Neuronal stem cell (in vitro differentiated cells): ENCODE measurements around the gene CARD10.

Source experiments
- DNase-seq: peaks from one replicate; pipeline ENCODE4 v3.0.0-alpha.2; 2013; ENCODE audit warnings: low spot score
- H2AFZ ChIP-seq: one replicate; pipeline ENCODE4 v1.6.1; 2013; ENCODE audit warnings: mild to moderate bottlenecking, low read length, inconsistent platforms
- H2AK5ac ChIP-seq: 2 replicates; pipeline ENCODE4 v1.6.1; 2013; ENCODE audit warnings: low read depth, mild to moderate bottlenecking, inconsistent platforms, low read length, moderate library complexity, mixed read lengths
- H2BK120ac ChIP-seq: 2 replicates; pipeline ENCODE4 v1.6.1; 2013; ENCODE audit warnings: low read depth, mild to moderate bottlenecking, inconsistent platforms, low read length, moderate library complexity, mixed read lengths
- H2BK12ac ChIP-seq: one replicate; pipeline ENCODE4 v1.6.1; 2013; ENCODE audit warnings: low read length, inconsistent platforms
- H2BK15ac ChIP-seq: 2 replicates; pipeline ENCODE4 v1.6.1; 2013; ENCODE audit warnings: mild to moderate bottlenecking, low read length, inconsistent platforms, mixed read lengths
- H2BK5ac ChIP-seq: one replicate; pipeline ENCODE4 v1.6.1; 2013; ENCODE audit warnings: inconsistent platforms, mild to moderate bottlenecking, low read length, moderate library complexity
- H3K14ac ChIP-seq: one replicate; pipeline ENCODE4 v1.6.1; 2013; ENCODE audit warnings: low read length, inconsistent platforms
- H3K18ac ChIP-seq: 2 replicates; pipeline ENCODE4 v1.6.1; 2013; ENCODE audit warnings: low read length, inconsistent platforms
- H3K23ac ChIP-seq: 2 replicates; pipeline ENCODE4 v1.6.1; 2013; ENCODE audit warnings: low read depth, mild to moderate bottlenecking, mixed read lengths, low read length, inconsistent platforms; ENCODE audit not compliant: poor library complexity
- H3K27ac ChIP-seq: replicated peaks from 3 replicates; pipeline ENCODE4 v1.5.1; 2013; ENCODE audit warnings: low read length, inconsistent platforms
- H3K27me3 ChIP-seq, 3 experiments: 2 replicates each; pipeline ENCODE4 v1.6.1; 2013; ENCODE audit warnings: low read length in 3 of 3, mild to moderate bottlenecking in 2 of 3, inconsistent platforms in 1 of 3, low read depth in 1 of 3, mixed read lengths in 1 of 3, moderate library complexity in 1 of 3; ENCODE audit not compliant: control insufficient read depth in 3 of 3, insufficient read depth in 3 of 3
- H3K36me3 ChIP-seq, 2 donors: replicated peaks in 1 of 2; 2 replicates each; pipeline ENCODE4 v1.6.1; 2013; ENCODE audit warnings: low read length in 2 of 2; ENCODE audit not compliant: control insufficient read depth in 2 of 2, insufficient read depth in 2 of 2
- H3K4ac ChIP-seq: 2 replicates; pipeline ENCODE4 v1.6.1; 2013; ENCODE audit warnings: inconsistent platforms, mild to moderate bottlenecking, low read length, moderate library complexity
- H3K4me1 ChIP-seq, 2 donors: 1 replicate in 1 of 2; 2 replicates in 1 of 2; pipeline ENCODE4 v1.6.1; 2013; ENCODE audit warnings: low read length in 2 of 2, low read depth in 1 of 2; ENCODE audit not compliant: control insufficient read depth in 2 of 2, insufficient read depth in 1 of 2
- H3K4me2 ChIP-seq: one replicate; pipeline ENCODE4 v1.6.1; 2013; ENCODE audit warnings: mild to moderate bottlenecking, low read length, inconsistent platforms; ENCODE audit not compliant: insufficient read depth, poor library complexity, severe bottlenecking
- H3K4me3 ChIP-seq, 2 donors: 2 replicates each; pipeline ENCODE4 v1.5.1; 2013; ENCODE audit warnings: low read length in 2 of 2, mild to moderate bottlenecking in 2 of 2, inconsistent platforms in 1 of 2, moderate library complexity in 1 of 2
- H3K79me1 ChIP-seq: one replicate; pipeline ENCODE4 v1.6.1; 2013; ENCODE audit warnings: low read depth, mild to moderate bottlenecking, inconsistent platforms, low read length, moderate library complexity
- H3K9ac ChIP-seq: one replicate; pipeline ENCODE4 v1.6.1; 2013; ENCODE audit warnings: mild to moderate bottlenecking, low read depth, low read length, inconsistent platforms; ENCODE audit not compliant: poor library complexity
- H3K9me3 ChIP-seq, 2 donors: replicated peaks in 1 of 2; 2 replicates each; pipeline versions ENCODE3 to v1.6.1; 2013; ENCODE audit warnings: low read length in 2 of 2, mild to moderate bottlenecking in 2 of 2, inconsistent platforms in 1 of 2, low read depth in 1 of 2, mixed read lengths in 1 of 2, moderate library complexity in 1 of 2; ENCODE audit not compliant: control insufficient read depth in 2 of 2, insufficient read depth in 1 of 2
- H4K8ac ChIP-seq: one replicate; pipeline ENCODE4 v1.6.1; 2013; ENCODE audit warnings: low read depth, mild to moderate bottlenecking, inconsistent platforms, low read length, moderate library complexity
- H4K91ac ChIP-seq: one replicate; pipeline ENCODE4 v1.6.1; 2013; ENCODE audit warnings: low read length, low read depth, mild to moderate bottlenecking, inconsistent platforms; ENCODE audit not compliant: poor library complexity
- WGBS, 2 donors: extraction: QIAGEN DNeasy Blood & Tissue Kit; methylation state at CpG; one replicate each; pipeline ENCODE4 v1.1.7; 2013; ENCODE audit warnings: missing lambda C conversion rate in 2 of 2, mixed read lengths in 1 of 2; ENCODE audit not compliant: insufficient read length in 2 of 2, insufficient replicate concordance in 1 of 2; ENCODE audit errors: extremely low coverage in 2 of 2; 5-methylcytosine and 5-hydroxymethylcytosine counted together

CARD10 gene

DNA sequence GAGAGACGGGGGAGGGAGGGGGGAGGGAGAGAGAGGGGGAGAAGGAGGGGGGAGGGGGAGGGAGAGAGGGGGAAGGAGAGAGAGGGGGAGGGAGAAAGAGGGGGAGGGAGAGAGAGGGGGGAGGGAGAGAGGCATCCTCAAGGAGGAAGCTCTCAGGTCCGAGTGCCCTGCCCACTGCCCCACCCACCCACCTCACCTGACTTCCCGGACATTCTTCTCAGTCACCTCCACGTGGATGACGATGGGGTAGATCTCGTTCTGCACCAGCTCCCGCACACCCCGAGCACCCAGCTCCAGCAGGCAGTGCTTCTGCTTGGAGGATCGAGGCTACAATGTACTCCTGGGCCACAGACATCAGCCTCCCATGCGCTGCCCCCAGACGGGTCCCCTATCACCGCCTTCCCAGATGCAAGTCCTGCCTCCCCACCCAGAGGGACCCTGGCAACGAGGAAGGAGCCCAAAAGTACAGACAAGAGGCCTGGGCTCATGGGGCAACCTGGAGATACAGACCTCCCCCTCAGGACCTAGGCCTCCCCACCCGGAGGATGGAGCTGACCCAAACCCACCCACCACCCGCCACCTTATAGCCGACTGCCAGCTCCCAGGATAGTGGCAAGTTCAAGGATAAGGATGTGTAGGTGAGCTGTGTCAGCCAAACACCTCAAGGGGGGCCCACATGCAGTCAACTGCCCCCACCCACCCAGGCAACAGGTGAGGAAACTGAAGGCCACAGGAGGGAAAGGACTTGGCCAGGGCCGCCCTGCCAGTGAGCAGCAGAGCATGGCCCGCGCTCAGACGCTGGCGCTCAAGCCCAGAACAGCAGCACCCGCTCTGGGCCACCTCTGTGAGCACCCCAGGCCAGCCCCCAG, 27.4 kb downstream of the CARD10 start:
- Histone ChIP-seq H3K14ac (no peak overlapping the region), H3K4me3 (no peak overlapping the region), H3K36me3 (peaks cover 0 to 13% of the 10 kb centered on the region in 2 donors), H3K4me1 (peaks cover 2 to 8% of the 10 kb centered on the region in 2 donors), H2BK120ac (no peak overlapping the region), H3K79me1 (no peaks in the 10 kb centered on the region), H2AFZ (no peak overlapping the region), H2AK5ac (peak overlapping the region; percentile 93), H2BK5ac (peak overlapping the region; percentile 63), H4K8ac (no peak overlapping the region), H3K4me2 (no peak overlapping the region), H3K27me3 (no peaks in the 10 kb centered on the region), H3K9ac (no peak overlapping the region), H3K4ac (peak overlapping the region; percentile 48), H3K23ac (no peak overlapping the region), H3K18ac (peak overlapping the region; percentile 67), H2BK12ac (no peak overlapping the region), H3K27ac (no peak overlapping the region), H3K9me3 (no peaks in the 10 kb centered on the region), H4K91ac (no peak overlapping the region), H2BK15ac (peak overlapping the region; percentile 83)
- DNase-seq = no peak
- WGBS, 2 donors = no CpG with 5 or more reads among the region's 22 CpGs

DNA sequence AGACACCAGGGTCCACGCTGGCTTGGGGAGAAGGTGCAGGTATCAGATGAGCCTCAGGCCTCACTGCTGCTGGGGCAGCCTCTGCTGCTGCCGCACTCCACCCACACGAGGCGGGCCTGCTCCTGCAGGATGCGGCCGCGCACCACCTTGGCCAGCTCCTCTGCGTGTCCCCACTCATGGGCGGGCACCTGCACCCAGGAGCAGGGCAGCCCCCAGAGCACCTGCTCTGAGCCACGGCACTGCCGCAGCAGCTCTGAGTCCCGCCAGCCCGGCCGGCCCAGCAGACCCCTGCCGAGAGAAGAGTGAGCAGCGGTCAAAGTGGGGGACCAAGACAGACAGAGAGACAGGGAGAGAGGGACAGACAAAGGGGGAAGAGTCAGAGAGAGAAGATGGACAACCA, 28.1 kb downstream of the CARD10 start:
- Histone ChIP-seq H4K8ac (no peak overlapping the region), H3K4me2 (no peak overlapping the region), H3K4me1 (peaks cover 7 to 13% of the 10 kb centered on the region in 2 donors), H2BK15ac (peak overlapping the region; percentile 78), H3K36me3 (peaks cover 0 to 10% of the 10 kb centered on the region in 2 donors), H2BK120ac (peak overlapping the region; percentile 76), H3K18ac (peak overlapping the region; percentile 84), H3K4ac (no peak overlapping the region), H3K27ac (no peak overlapping the region), H3K9me3 (no peaks in the 10 kb centered on the region), H4K91ac (no peak overlapping the region), H3K4me3 (no peak overlapping the region), H3K79me1 (no peaks in the 10 kb centered on the region), H3K9ac (peak overlapping the region; percentile 15), H2AFZ (no peak overlapping the region), H3K14ac (peak overlapping the region; percentile 63), H3K27me3 (no peaks in the 10 kb centered on the region), H2AK5ac (peak overlapping the region; percentile 87), H2BK5ac (peak overlapping the region; percentile 68), H2BK12ac (no peak overlapping the region), H3K23ac (no peak overlapping the region)
- no CpG with 5 or more reads among the region's 16 CpGs for WGBS, 2 donors
- DNase-seq = no peak

DNA sequence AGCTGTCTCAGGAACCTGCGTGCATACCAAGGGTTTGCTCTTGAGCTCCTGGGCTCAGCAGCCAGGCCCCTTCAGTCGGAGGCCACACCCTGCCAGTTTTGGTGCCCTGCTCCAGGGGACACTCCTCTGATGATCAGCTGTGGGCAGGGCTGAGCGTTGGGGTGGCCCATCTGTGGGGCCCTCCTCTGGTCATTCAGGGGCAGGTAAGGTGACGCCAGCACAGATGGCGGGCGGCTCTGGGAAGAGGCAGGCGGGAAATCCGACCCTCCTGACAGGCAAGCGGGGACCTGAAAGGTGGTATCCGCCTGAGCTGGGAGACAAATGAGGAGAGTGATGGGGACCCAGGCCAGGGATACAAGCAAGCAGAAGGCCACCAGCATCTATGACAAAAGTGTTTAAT, 29.2 kb downstream of the CARD10 start:
- no peak overlapping the region for H2BK15ac ChIP-seq
- no peak overlapping the region for H3K4me3 ChIP-seq
- H3K4ac ChIP-seq = no peak overlapping the region
- no peak overlapping the region for H3K23ac ChIP-seq
- no peak overlapping the region for H3K9ac ChIP-seq
- no peaks in the 10 kb centered on the region for H3K79me1 ChIP-seq
- no peak overlapping the region for H2BK120ac ChIP-seq
- H2BK12ac ChIP-seq = no peak overlapping the region
- no peaks in the 10 kb centered on the region for H3K36me3 ChIP-seq
- no peak overlapping the region for H2AFZ ChIP-seq
- H3K4me2 ChIP-seq = no peak overlapping the region
- H4K8ac ChIP-seq = no peak overlapping the region
- no peak overlapping the region for H2BK5ac ChIP-seq
- H3K27ac ChIP-seq = no peak overlapping the region
- no CpG with 5 or more reads among the region's 10 CpGs for WGBS, 2 donors
- H3K9me3 ChIP-seq = no peaks in the 10 kb centered on the region
- H2AK5ac ChIP-seq = peak overlapping the region; percentile 87
- no peak overlapping the region for H3K18ac ChIP-seq
- H3K27me3 ChIP-seq = no peaks in the 10 kb centered on the region
- no peak overlapping the region for H4K91ac ChIP-seq
- H3K14ac ChIP-seq = no peak overlapping the region
- H3K4me1 ChIP-seq = peaks cover 11 to 20% of the 10 kb centered on the region in 2 donors
- DNase-seq = no peak

DNA sequence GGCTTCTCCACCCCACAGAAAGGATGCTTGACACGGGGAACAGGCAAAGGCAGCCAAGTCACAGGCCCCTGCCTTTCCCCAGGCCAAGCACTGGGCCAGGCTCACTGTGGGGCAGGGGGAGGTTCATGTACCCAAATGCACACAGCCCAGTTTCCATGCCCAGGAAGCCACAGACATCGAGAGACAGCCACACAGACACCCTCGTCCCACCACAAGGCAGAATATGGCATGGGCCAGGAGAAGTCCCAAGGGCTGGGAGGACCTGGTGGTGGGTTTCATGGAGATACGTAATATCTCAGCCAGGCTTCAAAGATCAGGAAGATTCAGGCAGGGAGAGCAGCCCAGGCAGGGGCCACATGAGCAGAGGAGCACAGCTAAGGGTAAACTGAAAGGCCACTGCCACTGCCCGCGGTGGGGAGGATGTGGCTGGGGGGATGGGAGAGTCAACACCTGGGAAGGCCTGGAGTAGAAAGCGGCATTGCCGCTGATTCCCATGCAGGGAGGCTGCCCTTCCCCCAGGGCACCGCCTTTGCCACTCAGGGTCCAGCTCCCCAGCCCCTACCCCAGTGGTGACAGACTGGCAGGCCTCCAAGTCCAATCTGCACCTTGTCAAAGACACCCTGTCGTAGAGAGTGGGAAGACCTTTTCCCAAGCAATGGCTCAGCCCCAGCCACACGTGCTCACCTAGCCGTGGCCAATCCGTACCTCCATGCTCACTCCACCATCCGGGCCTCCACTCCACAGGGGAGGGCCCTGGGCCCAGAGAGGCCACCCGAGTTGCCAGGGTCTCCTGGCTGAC, 30.7 kb downstream of the CARD10 start:
- peaks cover 22 to 34% of the 10 kb centered on the region in 2 donors for H3K4me1 ChIP-seq
- no peaks in the 10 kb centered on the region for H3K79me1 ChIP-seq
- H2BK12ac ChIP-seq = peak overlapping the region; percentile 65
- WGBS, 2 donors = no CpG with 5 or more reads among the region's 15 CpGs
- no peak for DNase-seq
- no peak overlapping the region for H4K91ac ChIP-seq
- no peaks in the 10 kb centered on the region for H3K36me3 ChIP-seq
- no peak overlapping the region for H3K4ac ChIP-seq
- no peak overlapping the region for H4K8ac ChIP-seq
- no peak overlapping the region for H3K4me2 ChIP-seq
- H3K27me3 ChIP-seq = no peaks in the 10 kb centered on the region
- no peak overlapping the region for H2BK120ac ChIP-seq
- H2AK5ac ChIP-seq = peak overlapping the region; percentile 87
- H3K9me3 ChIP-seq = no peaks in the 10 kb centered on the region
- H3K18ac ChIP-seq = peak overlapping the region; percentile 30
- peak overlapping the region; percentile 60 for H2BK15ac ChIP-seq
- no peak overlapping the region for H2BK5ac ChIP-seq
- no peak overlapping the region for H3K4me3 ChIP-seq
- H3K9ac ChIP-seq = no peak overlapping the region
- H3K23ac ChIP-seq = no peak overlapping the region
- no peak overlapping the region for H2AFZ ChIP-seq
- H3K14ac ChIP-seq = peak overlapping the region; percentile 26
- H3K27ac ChIP-seq = no peak overlapping the region
